ENCODE results near the gene FEM1A.
"Not testable (repeated sequence)": the region's sequence is repeated elsewhere in the genome, so short reads cannot be mapped to it uniquely, and the experiment has no call there.

FEM1A gene

GRCh38 chr19:4773047-4773640 lies 18.4 kb upstream of the FEM1A start:
- no peak for DNase-seq (ENCODE audit: low spot score)

- no peak for DNase-seq (ENCODE audit: low spot score)
Measured at GRCh38 chr19:4774136-4774535, 17.4 kb upstream of the FEM1A start.

GRCh38 chr19:4775627-4776152 lies 15.8 kb upstream of the FEM1A start:
- DNase-seq (ENCODE audit: low spot score) = no peak

GRCh38 chr19:4776436-4777211 lies 14.9 kb upstream of the FEM1A start:
- no peak for DNase-seq (ENCODE audit: low spot score)

GRCh38 chr19:4778124-4778523 lies 13.4 kb upstream of the FEM1A start:
- not testable (repeated sequence) for DNase-seq (ENCODE audit: low spot score)

GRCh38 chr19:4780860-4781259 lies 10.7 kb upstream of the FEM1A start:
- DNase-seq (ENCODE audit: low spot score) = no peak

- DNase-seq (ENCODE audit: low spot score) = no peak
Measured at GRCh38 chr19:4781801-4782200, 9.7 kb upstream of the FEM1A start.

- DNase-seq (ENCODE audit: low spot score) = not testable (repeated sequence)
Measured at GRCh38 chr19:4786412-4787016, 5.0 kb upstream of the FEM1A start.

GRCh38 chr19:4792019-4792865 lies 708 bp downstream of the FEM1A start:
- not testable (repeated sequence) for DNase-seq (ENCODE audit: low spot score)

GRCh38 chr19:4792866-4793195 lies 1.3 kb downstream of the FEM1A start:
- DNase-seq (ENCODE audit: low spot score) = not testable (repeated sequence)

- DNase-seq (ENCODE audit: low spot score) = not testable (repeated sequence)
Measured at GRCh38 chr19:4793278-4793677, 1.7 kb downstream of the FEM1A start.

- DNase-seq (ENCODE audit: low spot score) = no peak
Measured at GRCh38 chr19:4794971-4795370, 3.4 kb downstream of the FEM1A start.

- no peak for DNase-seq (ENCODE audit: low spot score)
Measured at GRCh38 chr19:4795400-4795799, 3.9 kb downstream of the FEM1A start.

- no peak for DNase-seq (ENCODE audit: low spot score)
Measured at GRCh38 chr19:4800591-4801081, 9.1 kb downstream of the FEM1A start.

- DNase-seq (ENCODE audit: low spot score) = no peak
Measured at GRCh38 chr19:4801085-4801619, 9.6 kb downstream of the FEM1A start.

- DNase-seq (ENCODE audit: low spot score) = no peak
Measured at GRCh38 chr19:4802711-4803110, 11.2 kb downstream of the FEM1A start.

- peak; percentile 52 for DNase-seq (ENCODE audit: low spot score)
Measured at GRCh38 chr19:4803736-4804695, 12.5 kb downstream of the FEM1A start.

- not testable (repeated sequence) for DNase-seq (ENCODE audit: low spot score)
Measured at GRCh38 chr19:4805140-4805539, 13.6 kb downstream of the FEM1A start.

- no peak for DNase-seq (ENCODE audit: low spot score)
Measured at GRCh38 chr19:4806384-4806783, 14.8 kb downstream of the FEM1A start.

GRCh38 chr19:4807188-4807587 lies 15.7 kb downstream of the FEM1A start:
- DNase-seq (ENCODE audit: low spot score) = no peak

All from hepatic stellate cell (primary cell).